ENCODE results near the gene MIA2. TPM values are rescaled to one million over a fixed set of nuclear protein-coding genes. Genes with fewer than 3 reads are reported as not detected.

Gene MIA2
- total and polyA plus RNA-seq, 3 experiments from 2014 or later: 19.5 to 27.8 (median 21.0) TPM

GRCh38 chr14:39266525-39266870 lies 32.8 kb downstream of the MIA2 start:
- H3K4me1 Mint-ChIP-seq: peaks cover 47 to 55% (median 54%) of the 10 kb centered on the region in 3 donors
- no peaks in the 10 kb centered on the region for H3K27me3 ChIP-seq (ENCODE audit: insufficient read depth, low read length, poor library complexity, severe bottlenecking)
- peak overlapping the region; percentile 84 to 97 (median 95) for H3K4me3 Mint-ChIP-seq
- peaks cover 0 to 6% (median 0%) of the 10 kb centered on the region in 5 donors for H3K9me3 Mint-ChIP-seq
- H3K27ac Mint-ChIP-seq: peak overlapping the region; percentile 82 to 99 (median 98)
- CTCF ChIA-PET: interaction anchor here (0.8 to 2.1 kb wide), 5 partner anchors 34 to 166 kb away, joined by 3 to 9 read pairs (median 4); partner anchors contain the start of genes FBXO33 and TRAPPC6B
- no peaks in the 10 kb centered on the region for H3K36me3 ChIP-seq (ENCODE audit: insufficient read depth, low read length)
- no peaks in the 10 kb centered on the region for H3K27me3 Mint-ChIP-seq
- peaks cover 0 to 15% (median 5%) of the 10 kb centered on the region in 3 donors for H3K36me3 Mint-ChIP-seq
- no peaks in the 10 kb centered on the region for H3K9me3 ChIP-seq (ENCODE audit: low read length)
- peak in 1 of 5 donors; percentile 62 for DNase-seq
- peak overlapping the region; percentile 92 for H3K4me3 ChIP-seq (ENCODE audit: low read length)
- H3K27ac ChIP-seq (ENCODE audit: low read depth, low read length): peak overlapping the region; percentile 91
- POLR2A ChIA-PET: interaction anchor here (1.2 to 3.8 kb wide), 6 partner anchors 38 to 165 kb away, joined by 5 to 55 read pairs (median 11); partner anchors contain the start of genes FBXO33, PNN, SEC23A and TRAPPC6B
- H3K4me1 ChIP-seq (ENCODE audit: insufficient read depth, low read length): peaks cover 29% of the 10 kb centered on the region

- H3K27me3 ChIP-seq (ENCODE audit: insufficient read depth, low read length, poor library complexity, severe bottlenecking): no peaks in the 10 kb centered on the region
- H3K4me3 ChIP-seq (ENCODE audit: low read length): peak overlapping the region; percentile 92
- Mint-ChIP-seq H3K4me3 (peak overlapping the region; percentile 84 to 97 (median 95)), H3K9me3 (peaks cover 0 to 5% (median 0%) of the 10 kb centered on the region in 5 donors), H3K27ac (peak overlapping the region; percentile 82 to 99 (median 98)), H3K36me3 (peaks cover 0 to 15% (median 4%) of the 10 kb centered on the region in 3 donors), H3K27me3 (no peaks in the 10 kb centered on the region), H3K4me1 (peaks cover 51 to 60% (median 59%) of the 10 kb centered on the region in 3 donors)
- CTCF ChIA-PET: interaction anchor here (0.8 to 2.1 kb wide), 5 partner anchors 34 to 165 kb away, joined by 3 to 9 read pairs (median 4); partner anchors contain the start of genes FBXO33 and TRAPPC6B
- peak overlapping the region; percentile 91 for H3K27ac ChIP-seq (ENCODE audit: low read depth, low read length)
- peaks cover 33% of the 10 kb centered on the region for H3K4me1 ChIP-seq (ENCODE audit: insufficient read depth, low read length)
- POLR2A ChIA-PET: interaction anchor here (0.6 to 3.8 kb wide), 8 partner anchors 12 to 165 kb away, joined by 3 to 55 read pairs (median 8); partner anchors contain the start of genes FBXO33, PNN, SEC23A and TRAPPC6B
- peak; percentile 62 to 83 (median 76) for DNase-seq
- H3K9me3 ChIP-seq (ENCODE audit: low read length): no peaks in the 10 kb centered on the region
- H3K36me3 ChIP-seq (ENCODE audit: insufficient read depth, low read length): no peaks in the 10 kb centered on the region
Measured at GRCh38 chr14:39266871-39267607, 33.3 kb downstream of the MIA2 start.

- ChIA-PET POLR2A (interaction anchor here (0.6 to 3.8 kb wide), 6 partner anchors 12 to 164 kb away, joined by 5 to 55 read pairs (median 11); partner anchors contain the start of genes FBXO33, PNN, SEC23A and TRAPPC6B), CTCF (interaction anchor here (1.6 to 2.1 kb wide), 3 partner anchors 36 to 164 kb away, joined by 4 to 9 read pairs (median 5); partner anchors contain the start of genes FBXO33 and TRAPPC6B)
- H3K36me3 ChIP-seq (ENCODE audit: insufficient read depth, low read length): no peaks in the 10 kb centered on the region
- H3K4me3 ChIP-seq (ENCODE audit: low read length): peak overlapping the region; percentile 92
- no peaks in the 10 kb centered on the region for H3K9me3 ChIP-seq (ENCODE audit: low read length)
- Mint-ChIP-seq H3K27ac (peak overlapping the region; percentile 82 to 99 (median 98)), H3K9me3 (peaks cover 0 to 3% (median 0%) of the 10 kb centered on the region in 5 donors), H3K4me3 (peak overlapping the region; percentile 84 to 97 (median 95)), H3K4me1 (peaks cover 54 to 66% (median 65%) of the 10 kb centered on the region in 3 donors), H3K27me3 (no peaks in the 10 kb centered on the region), H3K36me3 (peaks cover 0 to 15% (median 0%) of the 10 kb centered on the region in 3 donors)
- no peak for DNase-seq
- peaks cover 33% of the 10 kb centered on the region for H3K4me1 ChIP-seq (ENCODE audit: insufficient read depth, low read length)
- H3K27ac ChIP-seq (ENCODE audit: low read depth, low read length): peak overlapping the region; percentile 91
- H3K27me3 ChIP-seq (ENCODE audit: insufficient read depth, low read length, poor library complexity, severe bottlenecking): no peaks in the 10 kb centered on the region
Measured at GRCh38 chr14:39267608-39268005, 33.9 kb downstream of the MIA2 start.

- Mint-ChIP-seq H3K4me1 (peaks cover 62 to 74% (median 73%) of the 10 kb centered on the region in 3 donors), H3K9me3 (peaks cover 0 to 2% (median 0%) of the 10 kb centered on the region in 5 donors), H3K36me3 (peaks cover 0 to 15% (median 0%) of the 10 kb centered on the region in 3 donors), H3K4me3 (peak overlapping the region; percentile 84 to 97 (median 95)), H3K27me3 (no peaks in the 10 kb centered on the region), H3K27ac (peak overlapping the region; percentile 4 to 99 (median 96))
- no peak for DNase-seq
- no peak overlapping the region for H3K27ac ChIP-seq (ENCODE audit: low read depth, low read length)
- no peaks in the 10 kb centered on the region for H3K9me3 ChIP-seq (ENCODE audit: low read length)
- ChIA-PET CTCF (interaction anchor here (1.0 kb wide), 1 partner anchor 39 kb away, joined by 3 read pairs; no protein-coding TSS in a partner anchor), POLR2A (interaction anchor here (0.5 to 3.8 kb wide), 2 partner anchors 81 to 163 kb away, joined by 6 to 55 read pairs; partner anchors contain the start of gene FBXO33)
- H3K36me3 ChIP-seq (ENCODE audit: insufficient read depth, low read length): no peaks in the 10 kb centered on the region
- H3K4me1 ChIP-seq (ENCODE audit: insufficient read depth, low read length): peaks cover 41% of the 10 kb centered on the region
- peak overlapping the region; percentile 92 for H3K4me3 ChIP-seq (ENCODE audit: low read length)
- no peaks in the 10 kb centered on the region for H3K27me3 ChIP-seq (ENCODE audit: insufficient read depth, low read length, poor library complexity, severe bottlenecking)
Measured at GRCh38 chr14:39268393-39268792, 34.7 kb downstream of the MIA2 start.

GRCh38 chr14:39272918-39273317 lies 39.2 kb downstream of the MIA2 start:
- H3K4me1 Mint-ChIP-seq: peaks cover 75 to 89% (median 88%) of the 10 kb centered on the region in 3 donors
- Histone ChIP-seq H3K4me3 (ENCODE audit: low read length) (no peak overlapping the region), H3K36me3 (ENCODE audit: insufficient read depth, low read length) (no peaks in the 10 kb centered on the region), H3K27me3 (ENCODE audit: insufficient read depth, low read length, poor library complexity, severe bottlenecking) (no peaks in the 10 kb centered on the region), H3K27ac (ENCODE audit: low read depth, low read length) (no peak overlapping the region), H3K4me1 (ENCODE audit: insufficient read depth, low read length) (peaks cover 44% of the 10 kb centered on the region), H3K9me3 (ENCODE audit: low read length) (no peaks in the 10 kb centered on the region)
- CTCF ChIA-PET: no interaction called here
- no peaks in the 10 kb centered on the region for H3K9me3 Mint-ChIP-seq
- no peak for DNase-seq
- peak overlapping the region in 1 of 7 donors; percentile 16 for H3K4me3 Mint-ChIP-seq
- peaks cover 0 to 6% (median 0%) of the 10 kb centered on the region in 3 donors for H3K36me3 Mint-ChIP-seq
- H3K27ac Mint-ChIP-seq: peak overlapping the region in 5 of 8 donors; percentile 12 to 61 (median 25)
- H3K27me3 Mint-ChIP-seq: no peaks in the 10 kb centered on the region
- POLR2A ChIA-PET: no interaction called here

- Mint-ChIP-seq H3K4me1 (peaks cover 65 to 84% (median 80%) of the 10 kb centered on the region in 3 donors), H3K27ac (peak overlapping the region in 7 of 8 donors; percentile 4 to 84 (median 58)), H3K36me3 (peaks cover 0 to 28% (median 16%) of the 10 kb centered on the region in 3 donors), H3K4me3 (no peak overlapping the region), H3K9me3 (no peaks in the 10 kb centered on the region), H3K27me3 (no peaks in the 10 kb centered on the region)
- peaks cover 32% of the 10 kb centered on the region for H3K4me1 ChIP-seq (ENCODE audit: insufficient read depth, low read length)
- DNase-seq: no peak
- H3K27ac ChIP-seq (ENCODE audit: low read depth, low read length): no peak overlapping the region
- no peak overlapping the region for H3K4me3 ChIP-seq (ENCODE audit: low read length)
- H3K27me3 ChIP-seq (ENCODE audit: insufficient read depth, low read length, poor library complexity, severe bottlenecking): no peaks in the 10 kb centered on the region
- H3K9me3 ChIP-seq (ENCODE audit: low read length): no peaks in the 10 kb centered on the region
- ChIA-PET CTCF (no interaction called here), POLR2A (no interaction called here)
- H3K36me3 ChIP-seq (ENCODE audit: insufficient read depth, low read length): peaks cover 7% of the 10 kb centered on the region
Measured at GRCh38 chr14:39275395-39275794, 41.7 kb downstream of the MIA2 start.

GRCh38 chr14:39276005-39276404 lies 42.3 kb downstream of the MIA2 start:
- Mint-ChIP-seq H3K27ac (peak overlapping the region in 7 of 8 donors; percentile 4 to 88 (median 58)), H3K36me3 (peaks cover under 1 to 33% (median 16%) of the 10 kb centered on the region in 3 donors), H3K27me3 (no peaks in the 10 kb centered on the region), H3K4me3 (no peak overlapping the region), H3K4me1 (peaks cover 59 to 78% (median 74%) of the 10 kb centered on the region in 3 donors), H3K9me3 (no peaks in the 10 kb centered on the region)
- CTCF ChIA-PET: no interaction called here
- Histone ChIP-seq H3K4me3 (ENCODE audit: low read length) (no peak overlapping the region), H3K4me1 (ENCODE audit: insufficient read depth, low read length) (peaks cover 28% of the 10 kb centered on the region), H3K27me3 (ENCODE audit: insufficient read depth, low read length, poor library complexity, severe bottlenecking) (no peaks in the 10 kb centered on the region), H3K27ac (ENCODE audit: low read depth, low read length) (no peak overlapping the region), H3K9me3 (ENCODE audit: low read length) (no peaks in the 10 kb centered on the region), H3K36me3 (ENCODE audit: insufficient read depth, low read length) (peaks cover 7% of the 10 kb centered on the region)
- no peak for DNase-seq
- POLR2A ChIA-PET: no interaction called here

Data from CD8-positive, alpha-beta memory T cell (primary cell).